HUES6 (cell line): ENCODE data around the gene CNTN5.
"Not testable (repeated sequence)": the region's sequence is repeated elsewhere in the genome, so short reads cannot be mapped to it uniquely, and the experiment has no call there.

Experiments used
- H3K27ac ChIP-seq: 2 replicates; pipeline ENCODE4 v1.7.0; 2013; ENCODE audit warnings: low read depth, mild to moderate bottlenecking, low read length, inconsistent platforms
- H3K27me3 ChIP-seq: 2 replicates; pipeline ENCODE4 v1.6.1; 2013; ENCODE audit warnings: low read length; ENCODE audit not compliant: control insufficient read depth, insufficient read depth
- H3K36me3 ChIP-seq: 2 replicates; pipeline ENCODE4 v1.6.1; 2013; ENCODE audit warnings: low read length; ENCODE audit not compliant: control insufficient read depth, insufficient read depth
- H3K4me1 ChIP-seq: 2 replicates; pipeline ENCODE4 v1.6.1; 2013; ENCODE audit warnings: low read length; ENCODE audit not compliant: control insufficient read depth, insufficient read depth
- H3K4me3 ChIP-seq: 2 replicates; pipeline ENCODE4 v1.5.1; 2013; ENCODE audit warnings: low read depth, low read length
- H3K9ac ChIP-seq: one replicate; pipeline ENCODE4 v1.6.1; 2013; ENCODE audit warnings: mild to moderate bottlenecking, low read length
- H3K9me3 ChIP-seq: 2 replicates; pipeline ENCODE4 v1.6.1; 2013; ENCODE audit warnings: low read depth, low read length; ENCODE audit not compliant: control insufficient read depth, insufficient read depth

CNTN5 gene

DNA sequence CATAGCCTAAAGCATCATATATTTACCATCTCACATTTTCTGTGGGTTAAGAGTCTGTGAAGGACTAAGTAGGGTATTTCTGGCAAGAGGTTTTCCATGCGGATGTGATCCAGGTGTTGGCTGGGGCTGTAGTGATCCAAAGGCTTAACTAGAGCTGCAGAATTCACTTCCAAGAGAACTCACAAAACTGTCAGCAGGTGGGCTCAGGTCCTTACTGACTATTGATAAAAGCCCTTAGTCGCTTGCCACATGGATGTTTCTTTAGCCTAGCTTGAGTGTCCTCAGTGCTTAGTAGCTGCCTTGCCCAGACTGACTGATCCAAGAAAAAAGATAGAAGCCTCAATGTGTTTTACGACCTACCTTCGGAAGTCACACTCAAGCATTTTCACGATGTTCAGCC lies 250.8 kb downstream of the CNTN5 start:
- Histone ChIP-seq H3K4me3 (no peak overlapping the region), H3K4me1 (peaks cover 13% of the 10 kb centered on the region), H3K9me3 (no peaks in the 10 kb centered on the region), H3K27ac (no peak overlapping the region), H3K9ac (no peak overlapping the region), H3K36me3 (no peaks in the 10 kb centered on the region), H3K27me3 (no peaks in the 10 kb centered on the region)

DNA sequence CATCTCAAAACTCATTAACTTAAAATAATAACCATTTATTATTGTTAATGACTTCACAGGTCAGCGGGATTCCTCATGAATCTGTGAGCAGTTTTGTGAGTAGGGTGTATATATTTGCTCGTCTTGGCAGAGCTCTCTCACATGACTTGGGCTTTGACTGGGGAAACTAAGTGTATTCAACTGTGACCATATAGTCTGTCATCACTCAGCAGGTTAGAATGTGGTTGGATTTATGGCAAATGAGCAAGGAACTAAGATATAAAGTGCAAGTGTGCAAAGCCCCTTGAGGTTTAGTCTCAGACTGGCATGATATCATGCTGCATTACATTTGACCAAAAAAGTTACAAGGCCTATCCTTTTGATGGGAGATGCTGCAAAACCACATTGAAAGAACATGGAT lies 254.8 kb downstream of the CNTN5 start:
- peaks cover 8% of the 10 kb centered on the region for H3K4me1 ChIP-seq
- H3K27me3 ChIP-seq: no peaks in the 10 kb centered on the region
- no peak overlapping the region for H3K9ac ChIP-seq
- H3K27ac ChIP-seq: no peak overlapping the region
- H3K36me3 ChIP-seq: no peaks in the 10 kb centered on the region
- no peak overlapping the region for H3K4me3 ChIP-seq
- H3K9me3 ChIP-seq: no peaks in the 10 kb centered on the region

DNA sequence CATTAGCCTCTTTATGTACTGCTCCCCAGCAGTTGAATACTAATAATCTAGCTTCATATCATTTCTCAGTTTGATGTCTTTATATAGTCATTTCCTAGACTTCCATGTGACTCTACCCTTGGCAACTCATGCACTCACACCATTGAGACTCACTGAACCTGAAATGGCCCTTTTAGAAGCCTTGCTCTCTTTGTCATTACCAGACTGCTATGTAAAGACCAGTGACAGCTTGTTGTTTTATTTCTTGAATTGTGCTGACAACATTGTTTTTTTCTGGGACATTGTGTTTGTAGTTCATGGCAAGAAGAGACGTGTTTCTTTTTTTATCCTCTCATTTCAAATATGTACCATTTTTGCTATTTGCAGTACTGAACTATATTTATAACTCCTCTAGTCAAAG lies 256.5 kb downstream of the CNTN5 start:
- H3K9ac ChIP-seq: no peak overlapping the region
- H3K4me1 ChIP-seq: no peaks in the 10 kb centered on the region
- H3K36me3 ChIP-seq: no peaks in the 10 kb centered on the region
- no peak overlapping the region for H3K4me3 ChIP-seq
- no peak overlapping the region for H3K27ac ChIP-seq
- no peaks in the 10 kb centered on the region for H3K27me3 ChIP-seq
- no peaks in the 10 kb centered on the region for H3K9me3 ChIP-seq

DNA sequence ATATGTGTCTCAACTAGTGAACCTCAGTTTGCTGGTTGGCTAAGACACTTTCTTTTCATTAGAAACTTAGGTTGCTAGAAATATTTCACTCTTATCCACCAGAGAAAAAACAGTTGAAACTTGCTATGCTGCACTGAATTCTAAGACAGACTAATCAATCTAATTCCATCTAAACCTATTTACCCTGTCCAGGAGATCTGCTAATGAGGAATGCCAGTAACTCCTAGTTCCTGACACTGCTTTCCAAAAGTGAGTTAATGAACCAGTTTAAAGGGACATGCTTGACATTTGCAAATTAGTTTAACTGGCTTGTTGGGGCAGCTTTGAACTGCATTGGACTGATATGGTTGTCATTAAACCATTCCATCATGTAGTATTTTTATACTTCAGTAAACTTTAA lies 258.5 kb downstream of the CNTN5 start:
- no peak overlapping the region for H3K4me3 ChIP-seq
- no peak overlapping the region for H3K27ac ChIP-seq
- no peak overlapping the region for H3K9ac ChIP-seq
- no peaks in the 10 kb centered on the region; the same call in 1 of the 2 replicates for H3K4me1 ChIP-seq
- H3K27me3 ChIP-seq: no peaks in the 10 kb centered on the region
- no peaks in the 10 kb centered on the region for H3K36me3 ChIP-seq
- no peaks in the 10 kb centered on the region for H3K9me3 ChIP-seq

DNA sequence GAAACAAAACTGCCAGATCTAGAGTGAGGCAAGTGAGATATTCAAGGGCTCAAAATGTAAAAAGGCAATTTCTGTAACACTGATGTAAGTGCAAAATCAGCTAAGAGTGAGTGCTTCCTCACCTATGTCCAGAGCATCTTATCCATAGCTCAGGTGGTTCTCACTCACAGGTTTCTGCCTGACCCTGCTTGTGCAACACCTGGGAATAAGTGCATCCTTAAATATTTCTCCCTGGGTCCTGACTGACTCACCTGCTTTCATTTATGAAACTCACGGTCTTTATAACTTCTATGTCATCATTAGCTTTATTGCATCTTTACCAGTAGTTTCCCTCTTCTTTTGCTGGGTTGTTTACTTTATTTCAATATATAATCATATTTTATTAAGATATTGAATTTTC lies 260.6 kb downstream of the CNTN5 start:
- Histone ChIP-seq H3K27me3 (no peaks in the 10 kb centered on the region), H3K4me1 (no peaks in the 10 kb centered on the region; the same call in 1 of the 2 replicates), H3K9me3 (no peaks in the 10 kb centered on the region)

DNA sequence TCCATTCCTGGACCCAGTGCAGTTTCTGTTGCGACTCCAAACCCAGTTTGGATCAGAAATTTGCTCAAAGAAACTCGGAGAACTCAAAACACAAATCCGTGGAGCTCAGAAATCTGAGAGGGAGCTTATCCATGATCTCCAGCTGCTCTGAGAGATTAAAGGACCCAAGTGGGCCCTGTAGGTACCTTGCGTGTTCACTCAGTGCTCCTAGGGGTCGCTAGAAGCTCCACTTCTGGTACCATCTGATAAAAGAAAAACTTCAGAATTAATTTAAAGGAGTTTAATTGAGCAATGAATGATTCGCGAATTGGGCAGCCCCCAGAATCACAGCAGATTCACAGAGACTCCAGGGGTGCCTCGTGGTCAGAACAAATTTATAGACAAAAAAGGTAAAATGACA lies 277.2 kb downstream of the CNTN5 start:
- not testable (repeated sequence) for H3K9ac ChIP-seq, H3K36me3 ChIP-seq, H3K4me1 ChIP-seq, H3K27ac ChIP-seq, H3K27me3 ChIP-seq, H3K9me3 ChIP-seq, H3K4me3 ChIP-seq

More for the DNA sequence above, 260.6 kb downstream of the CNTN5 start:
- Histone ChIP-seq H3K27ac (no peak overlapping the region), H3K9ac (no peak overlapping the region), H3K4me3 (no peak overlapping the region), H3K36me3 (no peaks in the 10 kb centered on the region)

DNA sequence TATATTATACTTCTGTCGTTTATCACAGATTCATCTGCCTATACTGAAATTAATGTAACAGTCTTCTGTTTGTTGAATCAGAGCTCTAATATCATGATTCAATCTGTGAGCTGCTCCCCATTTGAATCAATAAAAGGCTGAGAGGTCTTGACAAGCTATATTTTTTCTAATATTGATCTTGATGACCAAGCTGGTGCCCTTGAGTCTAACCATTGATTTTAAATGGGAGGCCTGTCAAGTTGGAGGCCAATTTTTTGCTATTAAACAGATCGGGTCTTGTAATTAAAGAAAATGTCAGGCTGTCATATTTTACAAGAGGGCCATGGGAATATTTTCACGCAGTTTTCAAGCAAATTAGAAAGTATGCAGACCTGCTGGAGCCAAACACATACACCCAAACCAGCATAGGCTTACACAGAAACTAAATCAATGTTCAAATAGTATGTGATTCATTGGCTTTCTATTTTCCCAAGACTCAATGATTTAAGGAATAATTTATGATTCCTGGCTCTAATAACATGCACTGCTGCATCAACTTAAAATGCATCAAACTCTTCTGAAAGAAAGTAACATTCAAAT lies 286.9 kb downstream of the CNTN5 start:
- H3K27ac ChIP-seq: no peak overlapping the region
- H3K4me3 ChIP-seq: no peak overlapping the region
- H3K9ac ChIP-seq: no peak overlapping the region
- H3K9me3 ChIP-seq: no peaks in the 10 kb centered on the region
- H3K36me3 ChIP-seq: no peaks in the 10 kb centered on the region
- H3K4me1 ChIP-seq: peaks cover 3% of the 10 kb centered on the region; the same call in 1 of the 2 replicates
- no peaks in the 10 kb centered on the region for H3K27me3 ChIP-seq

DNA sequence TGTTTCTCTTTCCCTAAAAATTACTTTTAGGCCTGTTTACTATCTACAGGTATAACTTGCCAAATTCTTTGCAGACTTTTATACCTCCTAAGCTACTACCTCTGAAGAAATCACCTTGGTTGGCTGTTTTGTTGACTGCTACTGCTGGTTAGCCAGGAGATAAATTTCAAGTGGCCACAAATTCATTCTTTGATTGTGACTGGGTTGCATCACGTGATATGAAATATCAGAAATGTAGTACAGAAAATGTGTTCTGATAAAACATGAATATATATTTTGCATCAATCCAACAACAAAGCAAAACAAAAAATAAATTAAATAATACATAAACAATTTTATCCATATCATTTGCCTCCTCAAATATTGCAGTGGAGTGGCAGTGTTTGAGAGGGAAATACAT lies 291.1 kb downstream of the CNTN5 start:
- no peaks in the 10 kb centered on the region for H3K9me3 ChIP-seq

DNA sequence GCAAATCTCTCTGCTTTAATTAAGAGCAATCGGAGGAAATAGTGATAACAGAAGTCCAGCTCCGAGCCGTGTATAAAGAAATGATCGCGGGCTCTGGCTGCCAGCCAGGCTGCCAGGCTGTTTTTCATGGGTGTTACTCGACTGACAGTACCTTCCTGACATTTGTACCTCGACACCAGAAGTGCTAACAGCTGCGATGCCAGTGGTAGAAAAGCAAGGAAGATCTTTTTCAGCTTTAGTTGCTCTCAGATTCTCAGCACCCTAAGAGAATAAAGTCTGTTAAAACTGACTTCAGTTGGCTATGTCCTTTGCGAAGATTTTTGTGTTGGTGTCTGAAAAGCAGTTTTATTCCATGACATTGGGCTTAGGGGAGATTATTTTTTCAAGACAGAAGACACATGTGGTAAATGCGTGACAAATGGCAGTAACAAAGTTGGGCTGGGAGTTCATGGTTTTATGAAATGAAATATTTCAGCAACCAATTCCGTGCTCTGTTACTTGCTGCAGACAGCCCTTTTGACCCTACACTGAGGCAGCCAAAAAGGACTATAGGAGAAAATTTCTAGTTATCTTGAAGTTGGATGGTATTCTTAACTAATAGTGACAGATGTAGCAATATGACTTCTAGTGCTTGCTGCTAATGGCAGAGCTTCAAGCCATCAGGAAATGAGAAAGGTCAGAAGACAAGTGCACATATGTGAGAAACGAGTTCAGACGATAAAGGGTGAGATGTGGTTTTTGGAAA lies 296.2 kb downstream of the CNTN5 start:
- Histone ChIP-seq H3K27me3 (no peaks in the 10 kb centered on the region), H3K4me1 (no peaks in the 10 kb centered on the region), H3K9me3 (no peaks in the 10 kb centered on the region), H3K4me3 (no peak overlapping the region), H3K9ac (no peak overlapping the region), H3K36me3 (no peaks in the 10 kb centered on the region), H3K27ac (no peak overlapping the region)

More for the DNA sequence above, 291.1 kb downstream of the CNTN5 start:
- Histone ChIP-seq H3K9ac (no peak overlapping the region), H3K27ac (no peak overlapping the region), H3K4me1 (no peaks in the 10 kb centered on the region), H3K36me3 (no peaks in the 10 kb centered on the region), H3K4me3 (no peak overlapping the region), H3K27me3 (no peaks in the 10 kb centered on the region)

DNA sequence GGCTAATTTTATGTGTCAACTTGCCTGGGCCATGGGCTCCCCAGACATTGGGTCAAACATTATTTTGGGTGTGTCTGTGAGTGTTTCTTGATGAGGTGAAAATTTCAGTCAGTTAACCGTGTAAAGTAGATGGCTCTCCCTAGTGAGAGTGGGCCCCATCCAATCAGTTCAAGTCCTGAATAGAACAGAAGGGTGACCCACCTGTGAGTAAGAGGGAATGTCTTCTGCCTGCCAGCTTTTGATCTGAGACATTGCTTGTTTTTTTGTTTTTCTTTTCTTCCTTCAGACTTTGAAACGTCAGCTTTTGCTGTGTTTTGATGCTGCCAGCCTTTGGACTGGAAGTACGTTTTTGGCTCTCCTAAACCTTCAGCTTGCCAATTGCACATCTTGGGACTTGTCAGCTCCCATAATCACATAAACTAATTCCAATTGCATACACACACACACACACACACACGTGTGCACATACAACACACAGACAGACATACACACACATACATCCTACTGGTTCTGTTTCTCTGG lies 300.1 kb downstream of the CNTN5 start:
- Histone ChIP-seq H3K4me1 (peaks cover 3% of the 10 kb centered on the region; the same call in 1 of the 2 replicates), H3K9ac (no peak overlapping the region), H3K27me3 (no peaks in the 10 kb centered on the region), H3K4me3 (no peak overlapping the region), H3K27ac (no peak overlapping the region), H3K36me3 (no peaks in the 10 kb centered on the region), H3K9me3 (no peaks in the 10 kb centered on the region)

DNA sequence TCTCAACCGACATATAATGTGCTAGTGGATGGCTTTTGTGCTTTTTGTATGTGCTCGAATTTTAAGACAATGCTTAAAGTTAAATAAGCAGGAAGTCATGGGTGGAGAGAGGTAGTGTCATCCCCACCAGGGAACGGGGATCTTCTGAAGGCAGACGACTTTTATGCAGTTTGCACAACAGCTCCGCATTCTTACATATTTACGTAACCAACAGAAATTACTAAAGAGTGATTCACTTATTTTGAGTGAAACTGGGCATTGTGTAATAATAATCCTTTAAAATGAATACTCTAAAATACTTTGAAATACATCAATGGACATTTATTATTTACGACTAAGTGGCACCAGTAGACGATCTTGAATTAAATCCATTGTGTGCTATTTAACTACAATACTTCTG lies 305.1 kb downstream of the CNTN5 start:
- H3K36me3 ChIP-seq: no peaks in the 10 kb centered on the region
- H3K27ac ChIP-seq: no peak overlapping the region
- H3K4me1 ChIP-seq: peaks cover 10% of the 10 kb centered on the region; the same call in 1 of the 2 replicates
- H3K9me3 ChIP-seq: no peaks in the 10 kb centered on the region
- H3K4me3 ChIP-seq: no peak overlapping the region
- H3K9ac ChIP-seq: no peak overlapping the region
- no peaks in the 10 kb centered on the region for H3K27me3 ChIP-seq
